ENCODE measurements around the gene PIK3C2G.

Gene PIK3C2G

DNA sequence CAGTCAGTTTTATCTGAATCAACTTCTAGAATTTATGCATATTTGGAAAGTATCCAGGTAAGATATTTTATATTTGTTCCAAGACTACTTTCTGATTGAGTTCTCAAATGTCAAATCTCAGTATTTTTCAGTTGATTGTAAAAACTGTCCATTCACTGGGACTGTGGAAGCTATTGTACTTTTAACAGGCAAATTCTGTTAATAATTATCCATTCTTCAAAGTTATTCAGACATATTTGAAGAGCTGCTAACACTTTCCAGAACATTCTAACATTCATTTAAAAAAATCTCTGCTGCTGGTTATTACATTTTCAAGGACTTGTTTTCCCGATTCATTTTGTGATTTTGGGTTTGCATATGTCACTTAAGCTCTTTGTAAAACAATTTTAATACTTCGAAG is 59.7 kb downstream of the PIK3C2G start:
- TF ChIP-seq BACH2 (CRISPR knock-in tag; IDR thresholded peaks at IDR 0.05; ENCODE audit: borderline replicate concordance) (no peak), ISL1 (CRISPR knock-in tag; IDR thresholded peaks at IDR 0.05) (no peak), RARB (CRISPR knock-in tag; IDR thresholded peaks at IDR 0.05) (no peak), SNAI2 (CRISPR knock-in tag; IDR thresholded peaks at IDR 0.05) (no peak), PATZ1 (CRISPR knock-in tag; IDR thresholded peaks at IDR 0.05; ENCODE audit: borderline replicate concordance) (no peak), ESRRG (CRISPR knock-in tag; IDR thresholded peaks at IDR 0.05) (no peak), ZNF8 (CRISPR knock-in tag; IDR thresholded peaks at IDR 0.05) (no peak), ZNF70 (CRISPR knock-in tag; IDR thresholded peaks at IDR 0.05) (no peak), CSDC2 (CRISPR knock-in tag; IDR thresholded peaks at IDR 0.05) (no peak), POU6F1 (CRISPR knock-in tag; IDR thresholded peaks at IDR 0.05; ENCODE audit: borderline replicate concordance, low read depth) (no peak), ZFP30 (CRISPR knock-in tag; IDR thresholded peaks at IDR 0.05) (no peak), PPARA (CRISPR knock-in tag; IDR thresholded peaks at IDR 0.05; ENCODE audit: borderline replicate concordance) (no peak), ARNTL (CRISPR knock-in tag; IDR thresholded peaks at IDR 0.05; ENCODE audit: borderline replicate concordance, low read depth) (no peak), ZFP3 (CRISPR knock-in tag; IDR thresholded peaks at IDR 0.05) (no peak)
- TF ChIP-seq, protein P1, sequence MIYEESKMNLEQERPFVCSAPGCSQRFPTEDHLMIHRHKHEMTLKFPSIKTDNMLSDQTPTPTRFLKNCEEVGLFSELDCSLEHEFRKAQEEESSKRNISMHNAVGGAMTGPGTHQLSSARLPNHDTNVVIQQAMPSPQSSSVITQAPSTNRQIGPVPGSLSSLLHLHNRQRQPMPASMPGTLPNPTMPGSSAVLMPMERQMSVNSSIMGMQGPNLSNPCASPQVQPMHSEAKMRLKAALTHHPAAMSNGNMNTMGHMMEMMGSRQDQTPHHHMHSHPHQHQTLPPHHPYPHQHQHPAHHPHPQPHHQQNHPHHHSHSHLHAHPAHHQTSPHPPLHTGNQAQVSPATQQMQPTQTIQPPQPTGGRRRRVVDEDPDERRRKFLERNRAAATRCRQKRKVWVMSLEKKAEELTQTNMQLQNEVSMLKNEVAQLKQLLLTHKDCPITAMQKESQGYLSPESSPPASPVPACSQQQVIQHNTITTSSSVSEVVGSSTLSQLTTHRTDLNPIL (CRISPR knock-in tag; IDR thresholded peaks at IDR 0.05; ENCODE audit: low read depth): no peak
- TF ChIP-seq, protein P2, sequence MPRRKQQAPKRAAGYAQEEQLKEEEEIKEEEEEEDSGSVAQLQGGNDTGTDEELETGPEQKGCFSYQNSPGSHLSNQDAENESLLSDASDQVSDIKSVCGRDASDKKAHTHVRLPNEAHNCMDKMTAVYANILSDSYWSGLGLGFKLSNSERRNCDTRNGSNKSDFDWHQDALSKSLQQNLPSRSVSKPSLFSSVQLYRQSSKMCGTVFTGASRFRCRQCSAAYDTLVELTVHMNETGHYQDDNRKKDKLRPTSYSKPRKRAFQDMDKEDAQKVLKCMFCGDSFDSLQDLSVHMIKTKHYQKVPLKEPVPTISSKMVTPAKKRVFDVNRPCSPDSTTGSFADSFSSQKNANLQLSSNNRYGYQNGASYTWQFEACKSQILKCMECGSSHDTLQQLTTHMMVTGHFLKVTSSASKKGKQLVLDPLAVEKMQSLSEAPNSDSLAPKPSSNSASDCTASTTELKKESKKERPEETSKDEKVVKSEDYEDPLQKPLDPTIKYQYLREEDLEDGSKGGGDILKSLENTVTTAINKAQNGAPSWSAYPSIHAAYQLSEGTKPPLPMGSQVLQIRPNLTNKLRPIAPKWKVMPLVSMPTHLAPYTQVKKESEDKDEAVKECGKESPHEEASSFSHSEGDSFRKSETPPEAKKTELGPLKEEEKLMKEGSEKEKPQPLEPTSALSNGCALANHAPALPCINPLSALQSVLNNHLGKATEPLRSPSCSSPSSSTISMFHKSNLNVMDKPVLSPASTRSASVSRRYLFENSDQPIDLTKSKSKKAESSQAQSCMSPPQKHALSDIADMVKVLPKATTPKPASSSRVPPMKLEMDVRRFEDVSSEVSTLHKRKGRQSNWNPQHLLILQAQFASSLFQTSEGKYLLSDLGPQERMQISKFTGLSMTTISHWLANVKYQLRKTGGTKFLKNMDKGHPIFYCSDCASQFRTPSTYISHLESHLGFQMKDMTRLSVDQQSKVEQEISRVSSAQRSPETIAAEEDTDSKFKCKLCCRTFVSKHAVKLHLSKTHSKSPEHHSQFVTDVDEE (CRISPR knock-in tag; IDR thresholded peaks at IDR 0.05): no peak
- ATAC-seq: no peak

DNA sequence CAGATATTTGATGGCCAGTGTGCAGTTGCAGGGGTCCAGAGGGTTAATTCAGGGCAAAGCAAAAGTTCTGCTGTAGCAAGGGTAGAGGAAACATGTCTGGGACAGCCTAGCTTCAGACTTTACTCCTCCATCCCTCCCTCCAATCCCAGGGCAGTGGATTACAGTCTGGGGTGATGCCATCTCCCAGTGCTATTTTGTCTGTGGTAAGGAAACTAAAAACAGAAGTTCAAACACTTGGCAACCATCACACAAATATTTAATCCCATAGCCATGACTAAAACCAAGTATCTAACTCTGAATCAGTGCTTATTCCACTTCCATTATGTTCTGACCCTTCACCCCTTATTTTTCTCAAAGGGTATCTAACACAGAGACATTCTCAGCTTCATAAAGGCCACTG is 61.8 kb downstream of the PIK3C2G start:
- no peak; the same call in 2 of the 3 replicates for ATAC-seq
- no peak for TF ChIP-seq PATZ1 (CRISPR knock-in tag; IDR thresholded peaks at IDR 0.05; ENCODE audit: borderline replicate concordance)
- no peak for TF ChIP-seq TCF4 (CRISPR knock-in tag; IDR thresholded peaks at IDR 0.05; ENCODE audit: borderline replicate concordance)
- TF ChIP-seq ZNF70 (CRISPR knock-in tag; IDR thresholded peaks at IDR 0.05): no peak
- no peak for TF ChIP-seq ZFP30 (CRISPR knock-in tag; IDR thresholded peaks at IDR 0.05)
- TF ChIP-seq PPARA (CRISPR knock-in tag; IDR thresholded peaks at IDR 0.05; ENCODE audit: borderline replicate concordance): no peak
- no peak for TF ChIP-seq CSDC2 (CRISPR knock-in tag; IDR thresholded peaks at IDR 0.05)
- no peak for TF ChIP-seq POU6F1 (CRISPR knock-in tag; IDR thresholded peaks at IDR 0.05; ENCODE audit: borderline replicate concordance, low read depth)
- TF ChIP-seq BACH2 (CRISPR knock-in tag; IDR thresholded peaks at IDR 0.05; ENCODE audit: borderline replicate concordance): no peak
- TF ChIP-seq ZNF8 (CRISPR knock-in tag; IDR thresholded peaks at IDR 0.05): no peak
- TF ChIP-seq SNAI2 (CRISPR knock-in tag; IDR thresholded peaks at IDR 0.05): no peak
- TF ChIP-seq, protein P2 (CRISPR knock-in tag; IDR thresholded peaks at IDR 0.05): no peak
- no peak for TF ChIP-seq ZC3H10 (CRISPR knock-in tag; IDR thresholded peaks at IDR 0.05)
- TF ChIP-seq GLIS3 (CRISPR knock-in tag; IDR thresholded peaks at IDR 0.05): no peak
- no peak for TF ChIP-seq ARNTL (CRISPR knock-in tag; IDR thresholded peaks at IDR 0.05; ENCODE audit: borderline replicate concordance, low read depth)
- no peak for TF ChIP-seq ZNF565 (CRISPR knock-in tag; conservative IDR thresholded peaks at IDR 0.05; ENCODE audit: low read depth)
- TF ChIP-seq OSR1 (CRISPR knock-in tag; IDR thresholded peaks at IDR 0.05): no peak
- no peak for TF ChIP-seq ISL1 (CRISPR knock-in tag; IDR thresholded peaks at IDR 0.05)
- no peak for TF ChIP-seq ESRRG (CRISPR knock-in tag; IDR thresholded peaks at IDR 0.05)
- TF ChIP-seq RARB (CRISPR knock-in tag; IDR thresholded peaks at IDR 0.05): no peak
- TF ChIP-seq TOX (CRISPR knock-in tag; IDR thresholded peaks at IDR 0.05; ENCODE audit: borderline replicate concordance): no peak

Data from SK-N-SH treated with all-trans-retinoic acid at 6 μM for 48 hours (cell line).